H9 (cell line): ENCODE data around the gene FRAS1. TPM values are rescaled to one million over a fixed set of nuclear protein-coding genes. Genes with fewer than 3 reads are reported as not detected.

Experiments
- DNase-seq: peaks from one replicate; pipeline ENCODE4 v3.0.0-alpha.2; 2017
- H2AFZ ChIP-seq: one replicate; pipeline ENCODE4 v1.6.1; 2013; ENCODE audit warnings: mild to moderate bottlenecking, low read length, control low read depth, moderate library complexity
- H2AK5ac ChIP-seq: 2 replicates; pipeline ENCODE4 v1.6.1; 2013; ENCODE audit warnings: low read length, control low read depth, mixed read lengths; ENCODE audit not compliant: insufficient read length
- H2BK120ac ChIP-seq: one replicate; pipeline ENCODE4 v1.6.1; 2013; ENCODE audit warnings: low read depth, mild to moderate bottlenecking, low read length, control low read depth, inconsistent platforms; ENCODE audit not compliant: poor library complexity, severe bottlenecking
- H2BK12ac ChIP-seq: 2 replicates; pipeline ENCODE4 v1.6.1; 2013; ENCODE audit warnings: low read length, control low read depth, mixed read lengths, low read depth; ENCODE audit not compliant: insufficient read length
- H2BK15ac ChIP-seq: 2 replicates; pipeline ENCODE4 v1.6.1; 2013; ENCODE audit warnings: low read depth, low read length, control low read depth
- H2BK20ac ChIP-seq: one replicate; pipeline ENCODE4 v1.6.1; 2013; ENCODE audit warnings: low read depth, mild to moderate bottlenecking, low read length, control low read depth, inconsistent platforms; ENCODE audit not compliant: poor library complexity, severe bottlenecking
- H2BK5ac ChIP-seq: 2 replicates; pipeline ENCODE4 v1.6.1; 2013; ENCODE audit warnings: low read length, control low read depth, mixed read lengths; ENCODE audit not compliant: insufficient read length
- H3K14ac ChIP-seq: 2 replicates; pipeline ENCODE4 v1.6.1; 2013; ENCODE audit warnings: low read length, control low read depth; ENCODE audit not compliant: insufficient read depth
- H3K18ac ChIP-seq: 2 replicates; pipeline ENCODE4 v1.6.1; 2013; ENCODE audit warnings: low read depth, mild to moderate bottlenecking, mixed read lengths, low read length, control low read depth; ENCODE audit not compliant: insufficient read length
- H3K23ac ChIP-seq: 2 replicates; pipeline ENCODE4 v1.6.1; 2013; ENCODE audit warnings: low read length, control low read depth, mixed read lengths, low read depth; ENCODE audit not compliant: insufficient read length
- H3K23me2 ChIP-seq: 2 replicates; pipeline ENCODE4 v1.6.1; 2013; ENCODE audit warnings: low read depth, mild to moderate bottlenecking, mixed read lengths, low read length, control low read depth; ENCODE audit not compliant: insufficient read length, poor library complexity, severe bottlenecking
- H3K27ac ChIP-seq: 2 replicates; pipeline ENCODE4 v1.5.1; 2013; ENCODE audit warnings: low read length, control low read depth, mixed read lengths, low read depth; ENCODE audit not compliant: insufficient read length
- H3K27me3 ChIP-seq: 2 replicates; pipeline ENCODE4 v1.6.1; 2013; ENCODE audit warnings: low read length, control low read depth, inconsistent platforms; ENCODE audit not compliant: insufficient read depth
- H3K4ac ChIP-seq: 2 replicates; pipeline ENCODE4 v1.6.1; 2013; ENCODE audit warnings: low read depth, mild to moderate bottlenecking, control low read depth, inconsistent platforms, low read length, moderate library complexity
- H3K4me1 ChIP-seq: 2 replicates; pipeline ENCODE4 v1.6.1; 2013; ENCODE audit warnings: low read length, control low read depth, inconsistent platforms; ENCODE audit not compliant: insufficient read depth
- H3K4me2 ChIP-seq: 2 replicates; pipeline ENCODE4 v1.6.1; 2013; ENCODE audit warnings: low read length, control low read depth, mixed read lengths; ENCODE audit not compliant: insufficient read length, insufficient read depth
- H3K56ac ChIP-seq: 2 replicates; pipeline ENCODE4 v1.6.1; 2013; ENCODE audit warnings: low read depth, mild to moderate bottlenecking, mixed read lengths, low read length, control low read depth; ENCODE audit not compliant: insufficient read length
- H3K79me1 ChIP-seq: 2 replicates; pipeline ENCODE4 v1.6.1; 2013; ENCODE audit warnings: low read depth, mild to moderate bottlenecking, moderate library complexity, low read length, control low read depth, inconsistent platforms; ENCODE audit not compliant: insufficient read depth, poor library complexity, severe bottlenecking
- H3K79me2 ChIP-seq: 2 replicates; pipeline ENCODE4 v1.6.1; 2013; ENCODE audit warnings: low read length, control low read depth, inconsistent platforms; ENCODE audit not compliant: insufficient read depth
- H3K9ac ChIP-seq: 2 replicates; pipeline ENCODE4 v1.6.1; 2013; ENCODE audit warnings: low read length, control low read depth, mixed read lengths; ENCODE audit not compliant: insufficient read length; ENCODE audit errors: extremely low read depth
- H3K9me3 ChIP-seq: one replicate; pipeline ENCODE4 v1.6.1; 2013; ENCODE audit warnings: low read depth, low read length, inconsistent platforms; ENCODE audit not compliant: control insufficient read depth
- H3T11ph ChIP-seq: one replicate; pipeline ENCODE4 v1.6.1; 2013; ENCODE audit warnings: mild to moderate bottlenecking, low read length, control low read depth, inconsistent platforms
- H4K20me1 ChIP-seq: one replicate; pipeline ENCODE4 v1.6.1; 2013; ENCODE audit not compliant: control insufficient read depth, insufficient read length, insufficient read depth
- H4K5ac ChIP-seq: 2 replicates; pipeline ENCODE4 v1.6.1; 2013; ENCODE audit warnings: low read depth, mild to moderate bottlenecking, mixed read lengths, low read length, control low read depth; ENCODE audit not compliant: insufficient read length
- H4K8ac ChIP-seq: replicated peaks from 2 replicates; pipeline ENCODE4 v1.6.1; 2013; ENCODE audit warnings: low read length, control low read depth, mixed read lengths, low read depth; ENCODE audit not compliant: insufficient read length
- H4K91ac ChIP-seq: 2 replicates; pipeline ENCODE4 v1.6.1; 2013; ENCODE audit warnings: low read depth, mild to moderate bottlenecking, moderate library complexity, mixed read lengths, low read length, control low read depth; ENCODE audit not compliant: insufficient read length
- H3K27ac Mint-ChIP-seq, 3 experiments: 2 replicates in 2 of 3; 3 replicates in 1 of 3; pipeline ENCODE4 v1.8.0; 2020 to 2021; ENCODE audit warnings: mixed read lengths in 3 of 3, mild to moderate bottlenecking in 1 of 3, moderate library complexity in 1 of 3
- H3K27me3 Mint-ChIP-seq: 2 replicates; pipeline ENCODE4 v1.8.0; 2021; ENCODE audit warnings: low read depth, mild to moderate bottlenecking, moderate library complexity, mixed read lengths
- H3K36me3 Mint-ChIP-seq, 3 experiments: 2 replicates in 2 of 3; 3 replicates in 1 of 3; pipeline ENCODE4 v1.8.0; 2020 to 2021; ENCODE audit warnings: low read depth in 3 of 3, mixed read lengths in 3 of 3; ENCODE audit not compliant: insufficient read depth in 1 of 3
- H3K4me1 Mint-ChIP-seq, 2 experiments: 2 replicates each; pipeline ENCODE4 v1.8.0; 2020; ENCODE audit warnings: mixed read lengths in 2 of 2
- H3K4me3 Mint-ChIP-seq, 2 experiments: 2 replicates in 1 of 2; 3 replicates in 1 of 2; pipeline ENCODE4 v1.8.0; 2020 to 2021; ENCODE audit warnings: mild to moderate bottlenecking in 2 of 2, mixed read lengths in 2 of 2, moderate library complexity in 1 of 2
- H3K9me3 Mint-ChIP-seq, 2 experiments: 2 replicates in 1 of 2; 3 replicates in 1 of 2; pipeline ENCODE4 v1.8.0; 2020; ENCODE audit warnings: mild to moderate bottlenecking in 2 of 2, mixed read lengths in 2 of 2, moderate library complexity in 1 of 2
- WGBS: extraction: QIAGEN DNeasy Blood & Tissue Kit; methylation state at CpG from one replicate; pipeline ENCODE4 v1.1.7; 2013; ENCODE audit warnings: missing lambda C conversion rate, low lambda C conversion rate, mixed read lengths; ENCODE audit not compliant: insufficient read length; ENCODE audit errors: extremely low coverage; 5-methylcytosine and 5-hydroxymethylcytosine counted together
- total RNA-seq: library from RNA; stranded (reverse); gene quantifications from 2 replicates; pipeline ENCODE4 v1.2.1, GENCODE V29; 2021
- TF ChIP-seq, protein P1 (sequence below): fragments of 200-600 bp; sonication (generic); conservative IDR thresholded peaks from 3 replicates; pipeline ENCODE4 v1.8.0; 2021; ENCODE audit warnings: antibody characterized with exemption, mild to moderate bottlenecking

Gene FRAS1
- total RNA-seq, 1 experiment from 2014 or later: 58.5 TPM

DNA sequence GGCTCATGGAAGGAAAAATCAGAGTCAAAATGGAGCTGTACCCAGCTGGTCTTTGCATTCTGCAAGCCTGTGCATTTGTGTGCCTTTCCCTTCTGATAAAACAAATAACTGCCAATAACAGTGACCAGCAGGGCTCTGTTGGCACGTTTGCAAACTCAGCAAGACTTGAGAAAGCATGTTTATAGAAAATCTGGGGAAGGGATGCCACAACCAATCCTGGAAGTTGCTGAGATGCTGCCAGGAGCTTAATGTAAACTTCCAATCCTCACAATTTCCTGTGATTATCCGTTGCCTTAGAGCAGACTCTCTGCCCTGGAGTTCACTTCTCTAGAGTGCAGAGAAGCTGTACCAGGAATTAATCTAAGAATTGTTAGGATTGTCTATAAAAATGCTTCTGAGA, 487.6 kb downstream of the FRAS1 start:
- no peak overlapping the region for H3K4me2 ChIP-seq

More for the DNA sequence above, 487.6 kb downstream of the FRAS1 start:
- no peaks in the 10 kb centered on the region for H3K27me3 ChIP-seq
- H2BK12ac ChIP-seq: no peak overlapping the region
- H3K4me1 ChIP-seq: no peaks in the 10 kb centered on the region
- no peaks in the 10 kb centered on the region for H3K79me2 ChIP-seq
- WGBS: no CpG with 5 or more reads among the region's 2 CpGs
- H3K23me2 ChIP-seq: no peaks in the 10 kb centered on the region
- no peak overlapping the region for H4K91ac ChIP-seq
- Mint-ChIP-seq H3K4me1 (peaks cover 5 to 8% of the 10 kb centered on the region in 2 experiments), H3K4me3 (no peak overlapping the region), H3K36me3 (peaks cover 6 to 23% (median 10%) of the 10 kb centered on the region in 3 experiments; a peak in 6 of 7 replicates), H3K27ac (no peak overlapping the region), H3K27me3 (peaks cover 5% of the 10 kb centered on the region), H3K9me3 (peaks cover 6 to 12% of the 10 kb centered on the region in 2 experiments; a peak in 3 of 5 replicates)
- no peak overlapping the region for H2BK15ac ChIP-seq
- no peak overlapping the region for H3K23ac ChIP-seq
- H2BK120ac ChIP-seq: no peak overlapping the region
- no peak overlapping the region for H2AFZ ChIP-seq
- H3K18ac ChIP-seq: no peak overlapping the region
- H2AK5ac ChIP-seq: no peak overlapping the region
- H4K5ac ChIP-seq: no peak overlapping the region
- H2BK5ac ChIP-seq: no peak overlapping the region
- H3K14ac ChIP-seq: no peak overlapping the region
- TF ChIP-seq, protein P1, sequence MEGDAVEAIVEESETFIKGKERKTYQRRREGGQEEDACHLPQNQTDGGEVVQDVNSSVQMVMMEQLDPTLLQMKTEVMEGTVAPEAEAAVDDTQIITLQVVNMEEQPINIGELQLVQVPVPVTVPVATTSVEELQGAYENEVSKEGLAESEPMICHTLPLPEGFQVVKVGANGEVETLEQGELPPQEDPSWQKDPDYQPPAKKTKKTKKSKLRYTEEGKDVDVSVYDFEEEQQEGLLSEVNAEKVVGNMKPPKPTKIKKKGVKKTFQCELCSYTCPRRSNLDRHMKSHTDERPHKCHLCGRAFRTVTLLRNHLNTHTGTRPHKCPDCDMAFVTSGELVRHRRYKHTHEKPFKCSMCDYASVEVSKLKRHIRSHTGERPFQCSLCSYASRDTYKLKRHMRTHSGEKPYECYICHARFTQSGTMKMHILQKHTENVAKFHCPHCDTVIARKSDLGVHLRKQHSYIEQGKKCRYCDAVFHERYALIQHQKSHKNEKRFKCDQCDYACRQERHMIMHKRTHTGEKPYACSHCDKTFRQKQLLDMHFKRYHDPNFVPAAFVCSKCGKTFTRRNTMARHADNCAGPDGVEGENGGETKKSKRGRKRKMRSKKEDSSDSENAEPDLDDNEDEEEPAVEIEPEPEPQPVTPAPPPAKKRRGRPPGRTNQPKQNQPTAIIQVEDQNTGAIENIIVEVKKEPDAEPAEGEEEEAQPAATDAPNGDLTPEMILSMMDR: no peak
- no peak overlapping the region for H2BK20ac ChIP-seq
- no peak overlapping the region for H3K9ac ChIP-seq
- no peaks in the 10 kb centered on the region for H4K20me1 ChIP-seq
- no peak for DNase-seq
- H3K9me3 ChIP-seq: no peaks in the 10 kb centered on the region
- no peak overlapping the region for H3K4ac ChIP-seq
- no peak overlapping the region for H3T11ph ChIP-seq
- H3K79me1 ChIP-seq: no peaks in the 10 kb centered on the region
- H3K56ac ChIP-seq: no peak overlapping the region
- H4K8ac ChIP-seq: no peak overlapping the region
- H3K27ac ChIP-seq: no peak overlapping the region
